SK-N-MC (cell line): ENCODE data around the gene ZC2HC1B.

ENCODE experiments used
- EZH2 ChIP-seq: fragments of 200-600 bp; sonication (generic); IDR thresholded peaks from one replicate; pipeline ENCODE4 v1.6.1; 2017; ENCODE audit warnings: antibody characterized with exemption
- FOXP2 ChIP-seq: optimal IDR thresholded peaks from 2 replicates; pipeline ENCODE3; 2011; ENCODE audit warnings: mild to moderate bottlenecking, moderate library complexity; ENCODE audit not compliant: insufficient read depth; ENCODE audit errors: extremely low read length, control extremely low read depth
- POLR2AphosphoS5 ChIP-seq: IDR thresholded peaks from 2 replicates; pipeline ENCODE4 v1.6.1; 2012; ENCODE audit warnings: mild to moderate bottlenecking, low read depth, low read length, borderline replicate concordance

DNA sequence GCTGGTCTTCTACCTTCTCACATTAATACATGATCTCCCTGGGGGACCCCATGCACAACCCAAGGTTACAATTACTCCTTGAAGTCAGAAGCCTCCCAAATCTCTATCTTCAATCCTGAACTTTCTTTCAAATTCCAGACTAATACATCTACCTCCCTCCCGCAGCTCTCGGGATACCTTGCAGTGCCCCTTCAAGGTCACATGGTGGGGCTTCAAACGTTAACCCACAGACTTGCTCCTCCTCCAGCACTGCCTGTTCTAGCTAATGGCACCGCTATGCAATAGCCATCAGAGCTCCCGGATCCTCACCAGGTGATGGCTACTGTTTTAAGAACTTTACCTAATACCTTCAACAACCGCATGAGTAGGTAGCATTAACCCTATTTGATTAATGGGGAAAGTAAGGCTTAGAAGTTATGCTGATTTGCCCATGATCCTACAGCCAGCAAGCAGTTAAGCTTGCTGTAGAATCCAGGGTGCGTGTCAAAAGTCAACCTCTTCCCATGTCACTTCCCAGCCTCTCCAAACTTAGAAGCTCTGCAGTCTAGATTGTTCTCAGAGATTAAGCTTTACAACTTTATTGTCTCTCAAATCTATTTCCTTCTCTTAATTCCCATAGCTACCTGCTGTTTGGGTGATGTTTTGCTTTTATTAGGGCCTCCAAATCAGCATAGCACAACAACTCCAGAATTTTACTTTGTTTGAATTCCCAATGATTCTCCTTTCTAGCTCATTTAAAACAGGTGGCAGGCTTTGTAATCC, 99.1 kb downstream of the ZC2HC1B start:
- TF ChIP-seq POLR2AphosphoS5 (no peak), EZH2 (no peak), FOXP2 (no peak)
